Midbrain (tissue), 1 donor: ENCODE measurements around the gene TMEM164.

Experiments
- DNase-seq: peaks from one replicate; lab custom pipeline; 2025; lab: John Stamatoyannopoulos, UW

TMEM164 gene

DNA sequence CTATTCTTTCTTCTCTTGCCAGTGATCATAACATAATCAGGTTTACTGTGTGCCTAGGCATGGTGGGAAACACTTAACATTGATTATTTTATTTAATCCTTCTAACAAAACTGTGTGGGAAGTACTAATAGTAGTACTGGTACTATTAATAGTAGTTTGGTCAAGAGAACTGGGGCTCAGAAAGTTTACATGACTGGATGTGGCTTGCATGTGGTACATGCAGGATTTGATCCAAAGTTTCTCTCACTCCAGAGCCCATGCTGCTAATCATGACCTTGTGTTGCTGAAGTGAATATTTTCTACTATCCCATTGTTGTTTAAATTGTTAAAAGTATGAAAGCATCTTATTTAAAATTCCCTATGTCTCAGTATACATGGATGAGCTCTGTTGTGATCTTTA is 78.4 kb downstream of the TMEM164 start:
- no peak for DNase-seq

DNA sequence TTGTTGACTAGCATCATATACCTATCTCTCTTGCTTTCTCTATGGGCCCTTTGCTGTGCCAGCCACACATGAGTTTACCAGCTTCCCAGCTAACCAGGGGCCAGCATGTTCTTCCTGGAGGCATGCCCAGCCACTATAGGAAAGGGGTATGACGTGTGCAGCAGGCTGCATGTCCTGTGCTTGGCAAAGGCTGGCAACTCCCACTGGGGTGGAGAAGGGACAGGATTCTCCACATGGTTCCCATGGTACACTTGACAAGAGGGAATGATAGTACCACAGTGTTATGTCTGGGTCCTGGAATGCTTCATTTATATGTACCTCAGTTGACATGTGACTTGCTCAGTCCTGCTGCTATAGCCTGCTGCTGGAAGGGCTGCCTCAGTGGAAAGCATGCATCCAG is 78.8 kb downstream of the TMEM164 start:
- no peak for DNase-seq

DNA sequence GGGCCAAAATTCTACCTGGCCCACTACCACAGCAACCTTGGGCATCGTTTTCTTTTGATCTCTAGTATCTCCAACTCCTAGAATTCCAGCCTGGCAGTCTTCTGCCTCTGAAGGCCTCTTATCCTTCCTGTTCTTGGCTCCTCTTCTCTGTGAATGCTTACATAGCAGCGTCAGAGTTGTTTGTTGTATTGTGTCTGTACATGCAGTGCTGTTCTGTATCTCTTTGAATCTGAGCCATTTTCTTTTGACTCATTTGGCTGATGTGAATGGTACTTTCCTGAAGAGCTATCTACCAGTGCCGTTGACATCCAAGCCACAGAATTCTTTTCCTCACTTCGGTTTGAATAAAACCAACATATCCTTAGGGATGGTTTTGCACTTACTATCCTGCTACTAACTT is 79.2 kb downstream of the TMEM164 start:
- DNase-seq: no peak

DNA sequence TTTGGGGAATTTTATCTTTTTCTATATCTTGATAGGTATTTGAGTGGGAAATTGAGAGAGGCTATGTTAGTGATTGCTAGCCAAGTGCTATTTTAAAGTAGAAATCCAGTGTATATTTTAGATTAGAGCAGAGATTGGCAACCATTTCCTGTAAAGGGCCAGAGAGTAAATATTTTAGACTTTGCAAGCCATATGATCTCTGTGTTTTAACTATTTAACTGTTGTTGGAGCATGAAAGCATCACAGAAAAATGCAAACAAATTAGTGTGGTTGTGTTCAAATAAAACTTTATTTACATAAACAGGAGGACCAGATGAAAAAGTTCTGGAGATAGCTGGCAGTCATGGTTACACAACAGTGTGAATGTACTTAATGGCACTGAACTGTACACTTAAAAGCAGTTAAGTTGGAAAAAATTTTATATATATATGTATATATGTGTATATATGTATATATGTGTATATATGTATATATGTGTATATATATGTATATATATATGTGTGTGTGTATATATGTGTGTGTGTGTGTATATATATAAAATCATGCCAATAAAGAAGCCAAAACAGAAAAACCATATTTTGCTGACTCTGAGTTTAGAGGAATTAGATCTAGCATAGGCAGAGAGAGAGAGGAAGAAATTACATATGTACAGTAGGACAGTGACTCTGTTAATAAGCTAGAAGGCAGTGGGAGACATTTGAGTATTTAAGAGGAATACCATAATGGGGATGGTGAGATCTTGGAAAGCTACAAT is 83.4 kb downstream of the TMEM164 start:
- DNase-seq: no peak

DNA sequence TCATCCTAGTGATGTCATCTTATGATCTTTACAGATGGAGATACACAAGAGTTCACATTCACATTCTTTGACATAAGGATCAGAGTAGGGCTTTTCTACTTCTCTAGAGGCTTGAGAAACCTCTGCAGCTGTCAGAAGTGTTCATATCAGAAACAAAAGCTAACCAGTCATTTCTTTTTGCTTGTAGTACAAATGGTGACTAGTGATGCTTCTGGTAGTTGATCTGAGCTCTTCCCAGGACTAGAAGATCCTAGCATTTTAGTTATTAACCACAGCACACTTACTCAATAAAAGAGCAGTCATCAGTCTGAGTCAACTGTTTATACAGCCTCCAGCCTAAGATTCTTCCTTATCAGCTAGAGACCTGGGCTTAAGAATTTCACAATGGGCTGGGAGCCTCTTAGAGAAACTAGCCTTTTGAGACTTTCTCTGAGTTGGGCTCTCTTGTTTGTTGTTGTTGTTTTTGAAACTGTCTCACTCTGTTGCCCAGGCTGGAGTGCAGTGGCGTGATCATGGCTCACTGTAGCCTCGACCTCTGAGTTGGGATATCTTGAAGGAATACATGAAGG is 84.1 kb downstream of the TMEM164 start:
- no peak for DNase-seq

DNA sequence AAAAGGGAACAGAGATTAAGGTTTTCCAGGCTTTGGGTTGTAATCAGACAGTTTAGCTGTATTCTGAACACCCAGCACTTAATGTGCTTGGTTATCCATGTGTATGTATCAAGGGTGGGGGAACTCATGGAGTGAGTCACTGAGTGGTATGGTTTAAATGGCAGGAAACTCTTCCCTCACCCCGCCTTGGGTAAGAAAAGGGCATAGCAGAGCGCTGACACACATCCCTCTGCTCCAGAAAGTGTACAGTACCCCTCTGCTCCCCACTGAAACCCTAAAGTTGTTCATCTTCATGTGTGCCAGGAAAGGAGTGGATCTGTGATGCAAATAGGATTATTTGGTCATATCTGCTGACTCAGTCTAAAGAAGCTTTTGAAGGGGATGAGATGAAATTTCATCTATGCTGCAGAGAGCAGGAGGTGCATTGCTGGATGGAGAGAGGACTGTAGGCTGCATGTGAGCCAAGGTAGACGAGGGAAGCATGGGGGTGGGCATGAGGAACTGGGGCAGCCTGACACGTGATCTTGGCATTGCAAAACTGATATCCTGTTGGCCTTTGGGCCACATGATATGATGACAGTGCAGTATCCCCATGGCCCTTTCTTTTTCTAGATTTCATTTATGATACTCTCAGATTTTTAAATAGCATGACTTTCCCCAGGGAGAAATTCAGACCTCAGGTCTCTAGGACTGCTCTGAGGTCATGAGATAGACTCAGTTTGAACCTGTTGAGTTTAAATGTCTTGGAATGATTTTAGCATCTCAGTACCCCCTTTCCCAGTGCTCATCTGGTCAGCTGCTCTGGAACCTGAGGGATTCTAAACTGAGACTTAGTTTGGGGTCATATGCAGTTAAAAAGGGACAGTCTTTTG is 84.8 kb downstream of the TMEM164 start:
- no peak for DNase-seq

DNA sequence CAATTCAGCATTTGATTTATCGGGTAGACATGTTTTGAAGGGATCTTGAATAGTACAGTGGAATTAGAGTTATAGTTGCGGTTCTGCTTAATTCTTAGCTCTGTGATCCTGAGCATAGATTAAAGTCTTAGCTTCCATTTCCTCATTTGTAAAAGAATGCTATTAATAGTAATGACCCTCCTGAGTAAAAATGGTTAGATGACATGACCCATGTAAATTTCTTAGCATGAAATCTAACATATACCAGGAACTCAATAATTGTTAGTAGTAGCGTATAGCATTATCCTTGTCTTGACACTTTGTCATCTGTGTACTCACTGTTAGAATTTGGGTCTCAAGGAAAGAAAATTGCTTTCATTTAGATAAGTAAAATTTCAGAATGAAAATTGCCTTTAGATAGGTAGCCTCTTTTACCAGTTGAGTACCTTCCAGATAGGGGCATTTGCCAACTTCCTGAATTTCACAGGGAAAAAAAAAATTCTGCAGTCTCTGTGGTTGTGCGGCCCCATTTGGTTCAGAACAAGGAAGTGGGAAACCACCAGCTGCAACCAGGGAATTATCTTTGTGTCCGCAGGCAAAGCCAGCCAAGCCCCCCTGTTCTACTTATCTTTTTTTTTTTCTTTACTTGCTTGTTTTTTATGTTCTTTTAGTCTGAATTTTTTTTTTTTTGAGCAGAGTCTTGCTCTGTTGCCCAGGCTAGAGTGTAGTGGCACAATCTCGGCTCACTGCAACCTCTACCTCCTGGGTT is 86.9 kb downstream of the TMEM164 start:
- DNase-seq: no peak

DNA sequence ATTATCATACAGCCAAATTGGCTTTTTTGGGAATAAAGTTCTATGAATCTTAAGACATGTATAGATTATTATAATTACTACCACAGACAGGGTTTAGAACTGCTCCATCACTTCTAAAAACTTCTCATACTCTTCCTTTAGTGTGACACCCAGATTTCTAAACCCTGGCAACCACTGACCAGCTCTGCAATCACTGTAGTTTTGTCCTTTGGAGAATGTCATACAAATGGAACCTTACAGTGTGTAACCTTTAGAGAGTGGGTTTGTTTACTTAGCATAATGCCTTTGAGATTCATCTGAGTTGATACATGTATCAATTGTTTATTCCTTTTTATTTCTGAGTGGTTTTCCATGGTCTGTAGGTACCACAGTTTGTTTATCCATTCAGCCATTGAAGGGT is 95.0 kb downstream of the TMEM164 start:
- no peak for DNase-seq

DNA sequence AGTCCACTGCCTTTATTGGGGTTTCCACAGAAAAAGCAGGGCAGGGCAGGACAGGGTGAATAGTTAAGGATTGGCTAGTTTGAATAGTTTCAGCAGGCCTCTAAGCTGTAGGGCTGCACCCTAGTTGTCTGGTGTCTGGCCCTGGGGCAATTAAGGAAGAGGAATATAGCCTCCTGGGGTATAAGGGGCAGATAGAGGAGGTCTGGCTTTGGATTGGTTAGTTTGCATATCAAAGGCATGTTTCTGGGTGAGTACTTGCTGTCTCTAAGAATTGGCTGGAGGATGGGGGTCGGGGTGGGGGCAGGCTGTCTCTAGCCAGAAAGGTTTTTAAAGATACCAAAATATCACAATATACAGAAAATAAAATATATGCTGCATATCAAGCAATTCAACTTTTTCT is 100.4 kb downstream of the TMEM164 start:
- DNase-seq: no peak

DNA sequence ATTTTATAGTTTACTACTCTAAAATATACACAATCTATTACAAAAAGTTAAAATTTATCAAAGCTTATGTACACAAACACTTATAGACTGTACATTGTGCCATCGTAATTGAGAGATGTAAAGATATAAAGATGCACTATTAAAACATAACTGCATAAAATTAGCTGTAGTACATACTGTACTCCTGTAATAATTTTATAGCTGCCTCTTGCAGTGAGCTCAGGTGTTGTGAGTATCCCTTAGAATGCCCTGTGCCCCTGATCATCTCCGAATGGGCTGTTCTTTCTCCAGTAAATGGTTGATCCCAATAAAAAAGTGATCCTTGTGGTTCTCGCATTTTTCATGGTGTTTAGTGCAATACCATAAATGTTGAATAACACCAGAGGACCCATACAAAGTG is 101.2 kb downstream of the TMEM164 start:
- no peak for DNase-seq

DNA sequence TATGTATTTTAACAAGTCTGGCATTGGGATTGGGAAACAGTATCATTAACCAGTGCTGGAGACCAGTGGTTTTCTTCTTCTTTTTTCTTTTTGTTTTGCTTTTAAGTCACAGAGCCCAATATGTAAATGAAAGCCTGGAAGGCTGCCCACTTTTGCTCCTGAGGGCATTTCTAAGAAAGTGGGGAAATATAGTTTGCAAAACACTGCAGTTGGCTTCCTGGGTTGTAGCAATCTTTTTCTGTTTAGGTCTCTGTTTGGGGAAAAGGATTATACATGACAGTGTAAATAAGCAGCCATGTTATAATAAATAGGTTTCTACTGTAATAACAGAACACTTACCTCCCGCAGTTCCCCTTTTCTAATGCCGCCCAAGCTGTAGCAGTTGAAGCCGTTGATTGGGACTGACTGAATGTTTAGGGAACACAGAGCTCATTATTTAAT is 105.5 kb downstream of the TMEM164 start:
- DNase-seq: peak; percentile 32

DNA sequence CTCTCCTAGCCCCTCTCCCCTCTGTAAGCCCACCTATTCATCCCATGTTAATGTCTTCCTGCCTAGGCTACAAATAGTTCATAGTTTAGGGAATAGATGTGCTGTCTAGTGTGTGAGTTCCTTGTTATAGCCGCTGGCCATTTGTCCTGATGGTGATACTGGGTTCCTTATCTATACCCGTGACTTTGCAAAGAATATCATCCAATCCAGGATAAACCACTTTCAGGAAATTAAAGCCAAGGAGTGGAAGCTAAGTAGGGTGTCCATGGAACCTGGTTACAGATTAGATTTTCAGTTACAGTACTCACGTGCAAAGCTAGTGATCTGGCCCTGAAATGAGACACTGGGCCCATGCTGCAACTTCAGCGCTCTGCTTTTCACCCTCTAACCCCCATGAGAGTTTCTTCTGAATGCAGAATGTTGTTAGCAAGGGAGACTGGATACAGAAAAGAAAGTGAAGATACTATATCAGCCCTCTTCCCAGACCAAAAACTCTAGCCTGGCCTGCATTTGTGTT is 111.4 kb downstream of the TMEM164 start:
- DNase-seq: no peak

DNA sequence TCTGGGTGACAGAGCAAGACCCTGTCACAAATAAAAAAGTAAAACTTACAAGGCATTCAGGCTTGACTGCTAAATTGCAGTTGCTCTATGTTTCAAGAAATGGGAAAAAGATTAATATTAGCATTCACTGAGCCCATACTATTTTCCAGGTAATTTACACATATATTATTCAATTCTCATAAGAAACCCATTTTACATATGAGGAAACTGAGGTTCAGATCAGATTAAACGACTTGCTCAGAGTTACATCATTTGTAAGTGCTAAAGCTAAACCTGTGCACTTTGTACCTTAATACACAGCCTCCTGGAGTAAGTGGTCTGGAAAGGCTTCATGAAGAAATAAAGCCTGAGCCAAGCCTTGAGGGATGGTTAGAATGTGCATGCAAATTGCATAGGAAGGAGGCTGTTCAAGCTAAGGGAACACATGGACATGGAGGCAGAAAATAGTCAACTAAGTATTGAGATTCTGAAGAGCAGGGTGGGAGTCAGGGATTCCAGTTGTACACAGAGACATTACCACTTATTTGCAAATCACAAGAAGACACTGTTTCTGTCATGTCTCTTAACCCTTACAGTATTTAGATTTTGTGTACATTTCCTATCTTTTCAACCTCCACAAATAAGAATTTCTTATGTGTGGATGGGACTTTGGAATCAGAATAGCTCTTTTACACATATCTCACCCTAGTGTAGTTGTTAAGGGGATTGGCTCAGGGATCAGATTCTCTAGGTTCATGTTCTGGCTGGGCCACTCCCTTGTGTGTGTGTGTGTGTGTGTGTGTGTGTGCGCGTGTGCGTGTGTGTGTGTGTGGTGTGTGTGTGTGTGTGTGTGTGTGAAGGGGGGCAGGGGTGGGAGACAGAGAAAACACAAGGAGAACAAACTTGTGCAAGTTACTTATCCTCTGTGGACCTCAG is 113.4 kb downstream of the TMEM164 start:
- DNase-seq: no peak

DNA sequence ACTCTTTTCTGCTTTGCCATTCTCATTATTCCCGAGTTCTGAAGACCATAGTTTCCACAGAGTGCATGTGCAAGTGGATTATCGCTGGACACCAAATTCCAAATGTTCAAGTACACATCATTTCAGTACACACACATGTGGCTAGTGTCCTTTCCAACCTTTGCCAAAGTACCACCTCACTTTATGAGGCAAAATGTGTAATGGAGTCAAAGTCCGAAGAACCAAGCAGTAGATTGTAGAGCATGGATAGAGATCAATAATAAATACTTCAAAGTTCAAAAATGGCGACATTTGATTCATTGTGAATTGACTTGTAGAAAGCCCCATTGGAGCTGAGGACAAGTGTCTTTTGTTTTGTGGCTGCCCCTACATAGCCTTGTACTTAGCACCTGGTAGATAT is 115.6 kb downstream of the TMEM164 start:
- DNase-seq: no peak

DNA sequence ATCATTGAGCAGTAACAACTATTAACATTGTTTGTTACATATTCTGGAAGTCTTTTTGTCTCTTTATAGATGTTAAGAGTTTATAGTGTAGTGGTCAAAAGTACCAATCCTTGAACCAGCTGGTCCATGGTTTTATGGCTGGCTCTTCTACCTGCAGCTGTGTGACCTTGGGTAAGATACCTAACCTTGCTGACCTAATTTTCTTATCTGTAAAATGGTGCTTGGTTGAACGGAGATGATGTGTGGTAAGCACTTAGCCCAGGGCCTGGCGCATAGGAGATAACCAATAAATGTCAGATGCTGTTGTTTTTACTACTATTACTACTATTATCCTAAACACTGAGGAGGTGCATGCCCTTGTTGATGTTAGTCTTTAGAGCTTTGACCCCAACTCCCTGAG is 116.6 kb downstream of the TMEM164 start:
- DNase-seq: no peak

DNA sequence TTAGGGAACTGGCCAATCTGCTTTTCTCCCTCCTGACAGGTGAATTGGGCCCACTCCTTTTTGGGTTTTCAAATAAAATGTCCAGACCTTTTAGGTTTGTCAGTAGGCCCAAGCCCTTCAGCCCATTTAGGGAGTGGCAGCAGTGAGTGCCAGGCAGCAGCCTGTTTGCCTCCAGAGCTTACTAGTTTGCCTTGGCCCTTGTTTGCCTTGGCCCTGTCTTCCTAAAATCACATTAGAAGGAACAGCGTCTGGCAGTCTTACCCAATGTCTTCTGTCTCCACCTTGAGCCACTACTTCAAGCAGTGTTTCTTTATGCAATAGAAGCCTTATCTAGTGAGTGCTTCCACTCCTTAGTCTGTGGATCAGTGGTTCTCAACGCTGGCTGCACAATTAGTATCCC is 117.1 kb downstream of the TMEM164 start:
- DNase-seq: no peak

DNA sequence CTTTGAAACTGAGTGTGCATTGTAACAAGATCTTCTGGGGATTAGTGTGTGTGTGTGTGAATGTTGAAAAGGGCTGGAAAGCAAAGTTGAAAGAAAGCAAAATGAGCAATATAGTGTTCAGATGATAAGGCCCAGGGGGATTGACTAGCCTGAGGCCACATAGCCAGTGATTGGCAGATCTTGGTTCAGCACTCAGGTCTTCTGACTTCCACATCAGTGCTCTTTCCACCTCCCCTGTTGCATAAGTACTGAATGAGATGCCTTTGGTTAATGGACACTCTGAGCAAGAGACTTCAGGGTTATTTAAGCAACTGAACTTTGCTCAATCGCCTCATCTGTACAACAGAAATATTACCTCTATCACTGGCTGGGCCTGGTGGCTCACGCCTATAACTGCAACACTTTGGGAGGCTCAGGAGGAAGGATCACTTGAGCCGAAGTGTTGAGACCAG is 120.4 kb downstream of the TMEM164 start:
- DNase-seq: no peak

DNA sequence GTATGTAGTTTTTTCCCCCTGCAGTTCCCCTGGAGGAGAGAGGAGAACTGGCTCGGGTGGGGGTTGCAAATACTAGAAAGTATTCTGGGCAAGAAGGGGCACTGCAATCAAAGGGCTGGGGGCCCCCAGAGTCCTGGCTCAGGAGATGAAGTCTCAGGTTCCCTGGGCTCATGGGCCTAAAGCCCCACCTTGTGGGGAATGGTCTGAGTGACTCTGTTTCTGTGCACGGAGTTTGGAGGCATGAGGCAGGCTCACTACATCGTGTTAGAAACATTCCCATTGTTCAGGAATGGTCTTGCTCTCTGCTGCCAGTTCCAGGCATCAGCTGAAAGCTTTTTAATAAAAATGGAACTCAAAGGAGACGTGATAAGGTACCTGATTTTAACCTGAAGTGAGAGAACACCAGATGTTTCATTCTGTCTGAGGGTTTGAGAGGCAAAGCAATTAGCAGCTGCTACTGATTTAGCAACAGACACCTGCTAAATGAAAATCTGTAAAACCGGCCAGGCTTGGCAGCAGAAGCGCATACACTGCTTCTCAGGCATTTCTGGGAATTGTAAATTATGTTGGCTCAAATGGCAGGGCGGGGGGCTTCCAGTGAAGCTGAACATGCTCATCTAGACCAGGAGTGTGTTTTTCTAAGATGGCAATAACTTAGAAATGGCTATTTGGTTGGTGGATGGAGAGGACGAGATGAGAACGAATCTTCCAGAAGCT is 122.7 kb downstream of the TMEM164 start:
- peak; percentile 2 for DNase-seq

DNA sequence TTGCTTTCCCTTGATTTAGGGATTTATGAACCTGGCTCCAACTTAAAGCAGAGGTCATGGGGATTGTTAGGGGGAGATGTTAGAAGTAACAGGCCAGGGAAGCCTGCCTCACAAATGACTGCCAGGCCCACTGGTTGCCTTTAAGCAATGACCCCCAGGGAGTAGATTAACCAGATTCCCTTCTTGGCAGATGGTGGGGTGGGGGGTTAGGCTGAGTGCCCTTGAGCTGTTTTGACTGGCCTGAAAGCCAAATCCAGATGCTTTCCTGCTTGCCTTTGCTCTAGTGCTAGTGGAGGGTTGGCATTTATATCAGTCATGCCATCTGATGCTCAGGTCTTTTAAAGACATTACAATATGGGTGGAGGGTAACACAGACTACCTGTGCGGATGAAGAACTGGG is 128.1 kb downstream of the TMEM164 start:
- DNase-seq: no peak

DNA sequence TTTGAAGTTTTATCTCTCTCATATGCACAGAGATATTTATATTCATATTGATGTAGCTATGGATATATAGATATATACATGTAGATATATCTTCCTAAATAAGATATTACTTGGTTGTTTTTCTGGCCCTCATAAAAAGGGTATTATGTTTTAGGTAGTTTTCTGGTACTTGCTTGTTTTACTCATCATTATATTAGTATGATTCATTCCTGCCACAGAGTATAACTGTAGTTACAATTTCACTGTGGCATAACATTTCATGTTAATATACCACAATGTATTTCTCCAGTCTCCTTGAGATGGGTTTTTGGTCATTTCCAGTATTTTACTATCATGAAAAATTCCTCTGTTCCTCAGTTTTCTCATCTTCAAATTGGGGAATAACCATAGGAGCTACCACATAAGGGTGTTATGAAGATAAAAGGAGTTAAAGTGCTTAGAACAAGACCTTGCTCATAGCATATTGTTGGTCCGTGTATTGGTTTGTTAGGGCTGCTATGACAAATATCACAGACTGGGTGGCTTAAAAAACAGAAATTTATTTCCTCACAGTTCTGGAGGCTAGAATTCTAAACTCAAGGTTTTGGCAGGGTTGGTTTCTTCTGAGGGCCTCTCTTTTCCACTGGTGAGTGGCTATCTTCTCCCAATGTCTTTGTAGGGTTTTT is 129.7 kb downstream of the TMEM164 start:
- no peak for DNase-seq
